Measurements from ENCODE around the gene CEP97.

GRCh38 chr3:101680466-101680865 is 43.9 kb upstream of the CEP97 start:
- TF ChIP-seq MXI1 (IDR thresholded peaks at IDR 0.05; ENCODE audit: low read depth, low read length): no peak
- no peak for TF ChIP-seq SMC3 (IDR thresholded peaks at IDR 0.05; ENCODE audit: low read depth, low read length)
- no peak for TF ChIP-seq CTCF (IDR thresholded peaks at IDR 0.05)
- TF ChIP-seq REST (IDR thresholded peaks at IDR 0.05; ENCODE audit: low read depth, low read length): no peak
- no peak for TF ChIP-seq EP300 (IDR thresholded peaks at IDR 0.05; ENCODE audit: borderline replicate concordance in 1 of 2, low read depth in 1 of 2, low read length in 1 of 2)
- no peak for TF ChIP-seq GABPA (IDR thresholded peaks at IDR 0.05; ENCODE audit: low read depth)
- no peak for TF ChIP-seq GATA2 (CRISPR knock-in tag; IDR thresholded peaks at IDR 0.05)
- TF ChIP-seq POLR2AphosphoS5 (IDR thresholded peaks at IDR 0.05; ENCODE audit: low read depth, low read length): no peak
- no peak for TF ChIP-seq SIN3A (IDR thresholded peaks at IDR 0.05; ENCODE audit: borderline replicate concordance, low read depth, low read length)
